Mesenchymal stem cell (in vitro differentiated cells and primary cell): ENCODE data around the gene CAMK1D.

Experiments
- DNase-seq: peaks from one replicate; pipeline ENCODE4 v3.0.0-alpha.2; 2013
- H2AFZ ChIP-seq: one replicate; pipeline ENCODE4 v1.6.1; 2013; ENCODE audit warnings: low read depth, mild to moderate bottlenecking, control low read depth, inconsistent platforms, low read length, moderate library complexity
- H2AK5ac ChIP-seq: 2 replicates; pipeline ENCODE4 v1.6.1; 2013; ENCODE audit warnings: low read length, moderate library complexity, mild to moderate bottlenecking, inconsistent platforms; ENCODE audit not compliant: severe bottlenecking
- H2BK120ac ChIP-seq: one replicate; pipeline ENCODE4 v1.6.1; 2013; ENCODE audit warnings: low read depth, mild to moderate bottlenecking, inconsistent platforms, low read length, moderate library complexity
- H2BK12ac ChIP-seq, 2 experiments: one replicate each; pipeline ENCODE4 v1.6.1; 2013; ENCODE audit warnings: inconsistent platforms in 2 of 2, low read length in 2 of 2, mild to moderate bottlenecking in 2 of 2, moderate library complexity in 2 of 2, control low read depth in 1 of 2
- H2BK15ac ChIP-seq: one replicate; pipeline ENCODE4 v1.6.1; 2013; ENCODE audit warnings: mild to moderate bottlenecking, low read depth, inconsistent platforms; ENCODE audit not compliant: poor library complexity, severe bottlenecking
- H2BK5ac ChIP-seq: 2 replicates; pipeline ENCODE4 v1.6.1; 2013; ENCODE audit warnings: low read depth, mild to moderate bottlenecking, low read length, control low read depth, inconsistent platforms; ENCODE audit not compliant: poor library complexity, severe bottlenecking
- H3K14ac ChIP-seq, 2 experiments: one replicate each; pipeline ENCODE4 v1.6.1; 2013; ENCODE audit warnings: inconsistent platforms in 2 of 2, low read length in 2 of 2, control low read depth in 1 of 2, mild to moderate bottlenecking in 1 of 2, moderate library complexity in 1 of 2
- H3K18ac ChIP-seq, 2 experiments: one replicate each; pipeline ENCODE4 v1.6.1; 2013; ENCODE audit warnings: inconsistent platforms in 2 of 2, low read length in 2 of 2, control low read depth in 1 of 2, low read depth in 1 of 2, mild to moderate bottlenecking in 1 of 2
- H3K23ac ChIP-seq, 2 experiments: one replicate each; pipeline ENCODE4 v1.6.1; 2013; ENCODE audit warnings: inconsistent platforms in 2 of 2, low read length in 2 of 2, mild to moderate bottlenecking in 2 of 2, moderate library complexity in 2 of 2, control low read depth in 1 of 2
- H3K27ac ChIP-seq: 2 replicates; pipeline ENCODE4 v1.5.1; 2013; ENCODE audit warnings: mild to moderate bottlenecking, moderate library complexity, low read length, control low read depth, inconsistent platforms; ENCODE audit not compliant: poor library complexity, severe bottlenecking
- H3K27me3 ChIP-seq, 2 experiments: 2 replicates each; pipeline versions ENCODE4 v1.6.1 to v1.7.0; 2013; ENCODE audit warnings: low read length in 2 of 2, mild to moderate bottlenecking in 2 of 2, moderate library complexity in 2 of 2, control low read depth in 1 of 2, inconsistent platforms in 1 of 2; ENCODE audit not compliant: control insufficient read depth in 1 of 2, insufficient read depth in 1 of 2
- H3K36me3 ChIP-seq, 2 experiments: 2 replicates each; pipeline versions ENCODE4 v1.6.1 to v1.7.0; 2013; ENCODE audit warnings: low read length in 2 of 2, control low read depth in 1 of 2, inconsistent platforms in 1 of 2, low read depth in 1 of 2, mild to moderate bottlenecking in 1 of 2; ENCODE audit not compliant: insufficient read depth in 2 of 2, control insufficient read depth in 1 of 2
- H3K4ac ChIP-seq, 2 experiments: one replicate each; pipeline ENCODE4 v1.6.1; 2013; ENCODE audit warnings: inconsistent platforms in 2 of 2, low read length in 2 of 2, mild to moderate bottlenecking in 2 of 2, moderate library complexity in 2 of 2, control low read depth in 1 of 2, low read depth in 1 of 2
- H3K4me1 ChIP-seq: 2 replicates; pipeline ENCODE4 v1.6.1; 2013; ENCODE audit warnings: low read depth, low read length, control low read depth; ENCODE audit not compliant: control insufficient read depth, insufficient read depth
- H3K4me2 ChIP-seq: 2 replicates; pipeline ENCODE4 v1.6.1; 2013; ENCODE audit warnings: low read length, mild to moderate bottlenecking, inconsistent platforms; ENCODE audit not compliant: poor library complexity, severe bottlenecking
- H3K4me3 ChIP-seq, 2 experiments: 2 replicates each; pipeline versions ENCODE4 v1.5.1 to v1.7.0; 2013; ENCODE audit warnings: low read length in 2 of 2, mild to moderate bottlenecking in 2 of 2, control low read depth in 1 of 2, low read depth in 1 of 2; ENCODE audit not compliant: insufficient read depth in 1 of 2
- H3K79me1 ChIP-seq: replicated peaks from 2 replicates; pipeline ENCODE4 v1.6.1; 2013; ENCODE audit warnings: mild to moderate bottlenecking, control low read depth, low read length, inconsistent platforms; ENCODE audit not compliant: poor library complexity, severe bottlenecking
- H3K9ac ChIP-seq: 2 replicates; pipeline ENCODE4 v1.7.0; 2013; ENCODE audit warnings: mild to moderate bottlenecking, low read length, moderate library complexity
- H3K9me3 ChIP-seq: 2 replicates; pipeline ENCODE4 v1.7.0; 2013; ENCODE audit warnings: mild to moderate bottlenecking, low read length; ENCODE audit not compliant: control insufficient read depth
- H4K8ac ChIP-seq: one replicate; pipeline ENCODE4 v1.6.1; 2013; ENCODE audit warnings: inconsistent platforms, mild to moderate bottlenecking, low read length, moderate library complexity
- H4K91ac ChIP-seq: one replicate; pipeline ENCODE4 v1.6.1; 2013; ENCODE audit warnings: mild to moderate bottlenecking, low read length, inconsistent platforms
- WGBS: methylation state at CpG from one replicate; pipeline ENCODE4 v1.1.7; 2013; ENCODE audit warnings: mixed read lengths; 5-methylcytosine and 5-hydroxymethylcytosine counted together

The CAMK1D gene

DNA sequence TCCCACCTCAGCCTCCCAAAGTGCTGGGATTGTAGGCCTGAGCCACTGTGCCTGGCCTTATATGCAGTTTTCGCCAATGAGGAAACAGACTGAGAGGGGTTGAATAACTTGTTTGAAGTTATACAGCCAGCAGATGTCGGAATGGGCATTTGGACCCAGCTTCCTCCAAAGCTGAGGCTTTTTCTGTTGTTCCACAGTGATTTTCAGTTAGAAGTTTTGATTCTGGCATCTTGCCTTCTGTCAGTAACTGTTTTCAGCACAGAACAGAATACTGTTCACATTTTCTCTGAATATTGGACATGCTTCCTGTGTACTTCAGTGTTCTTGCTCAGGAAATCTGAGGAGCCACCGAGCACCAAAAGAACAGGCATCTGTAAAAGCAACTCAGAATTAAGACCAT is 287.2 kb downstream of the CAMK1D start:
- Histone ChIP-seq H3K23ac (no peak overlapping the region), H2BK15ac (no peak overlapping the region), H3K9ac (no peak overlapping the region), H3K18ac (no peak overlapping the region), H3K36me3 (peaks cover 0 to 4% of the 10 kb centered on the region in 2 experiments), H3K9me3 (peaks cover 6% of the 10 kb centered on the region), H3K79me1 (peaks cover 54% of the 10 kb centered on the region), H3K4ac (no peak overlapping the region), H4K8ac (no peak overlapping the region), H3K14ac (no peak overlapping the region), H3K4me3 (no peak overlapping the region), H2BK12ac (no peak overlapping the region), H4K91ac (no peak overlapping the region), H2AK5ac (no peak overlapping the region), H3K4me1 (peaks cover 20% of the 10 kb centered on the region), H3K27me3 (no peaks in the 10 kb centered on the region), H3K27ac (no peak overlapping the region), H3K4me2 (no peak overlapping the region), H2BK120ac (no peak overlapping the region), H2BK5ac (no peak overlapping the region), H2AFZ (no peak overlapping the region)
- 99% methylated on average over 3 of the region's 3 CpGs for WGBS
- no peak for DNase-seq

DNA sequence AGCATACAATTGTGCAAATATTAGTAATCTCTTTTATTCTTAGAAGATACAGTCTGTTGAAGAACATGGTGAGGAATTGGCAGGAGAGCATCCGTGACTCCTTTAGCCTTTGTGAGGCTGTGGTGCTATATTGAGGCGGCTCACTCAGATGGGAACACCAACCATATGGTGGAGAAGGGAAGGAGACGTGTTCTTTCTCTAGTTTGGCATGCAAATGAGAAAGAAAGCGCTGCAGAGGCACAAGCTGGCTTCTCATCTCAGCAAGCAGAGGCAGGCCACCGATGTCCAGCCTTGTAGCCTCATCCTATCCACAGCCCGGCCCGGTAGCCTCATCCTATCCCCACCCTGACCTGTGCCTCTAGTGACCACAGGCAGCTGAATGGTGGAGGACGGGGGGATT is 288.3 kb downstream of the CAMK1D start:
- peaks cover 52% of the 10 kb centered on the region for H3K79me1 ChIP-seq
- H4K91ac ChIP-seq: no peak overlapping the region
- peaks cover 20% of the 10 kb centered on the region for H3K4me1 ChIP-seq
- H3K4ac ChIP-seq: no peak overlapping the region
- H2BK12ac ChIP-seq: no peak overlapping the region
- no peak overlapping the region for H2AFZ ChIP-seq
- H3K9ac ChIP-seq: no peak overlapping the region
- no peak overlapping the region for H4K8ac ChIP-seq
- H3K4me3 ChIP-seq: no peak overlapping the region
- no peak overlapping the region for H3K18ac ChIP-seq
- H3K27me3 ChIP-seq: no peaks in the 10 kb centered on the region
- no peak overlapping the region for H3K14ac ChIP-seq
- H3K4me2 ChIP-seq: no peak overlapping the region
- H3K27ac ChIP-seq: no peak overlapping the region
- H2AK5ac ChIP-seq: no peak overlapping the region
- H3K9me3 ChIP-seq: no peaks in the 10 kb centered on the region
- H3K36me3 ChIP-seq: peaks cover 0 to 4% of the 10 kb centered on the region in 2 experiments
- 90% methylated on average over 5 of the region's 8 CpGs for WGBS
- H2BK120ac ChIP-seq: no peak overlapping the region
- no peak for DNase-seq
- H2BK5ac ChIP-seq: no peak overlapping the region
- no peak overlapping the region for H3K23ac ChIP-seq
- H2BK15ac ChIP-seq: no peak overlapping the region

DNA sequence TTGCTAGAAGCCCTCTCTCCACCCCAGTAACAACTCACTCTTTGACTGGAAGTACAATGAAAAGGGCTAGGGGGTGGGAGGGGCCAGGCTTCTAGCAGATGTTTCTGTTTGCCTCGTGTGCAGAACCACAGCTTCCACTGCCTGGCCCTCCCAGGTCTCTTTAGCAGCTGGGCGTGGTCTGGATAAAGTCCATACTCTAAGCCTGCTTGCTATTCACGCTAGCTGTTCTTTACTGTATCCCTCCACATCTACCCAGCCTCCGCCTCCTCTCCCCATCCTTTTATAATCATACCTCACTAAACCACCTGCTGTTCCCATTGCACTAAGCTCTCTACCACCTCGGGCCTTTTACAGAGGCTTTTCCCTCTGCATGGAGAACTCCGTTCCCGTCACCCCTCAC is 288.8 kb downstream of the CAMK1D start:
- Histone ChIP-seq H2BK5ac (no peak overlapping the region), H3K23ac (no peak overlapping the region), H4K91ac (no peak overlapping the region), H3K4me2 (no peak overlapping the region), H3K36me3 (no peaks in the 10 kb centered on the region), H3K14ac (no peak overlapping the region), H3K79me1 (peaks cover 49% of the 10 kb centered on the region), H3K27ac (no peak overlapping the region), H3K18ac (no peak overlapping the region), H2AFZ (no peak overlapping the region), H2BK15ac (no peak overlapping the region), H2AK5ac (no peak overlapping the region), H3K9me3 (no peaks in the 10 kb centered on the region), H3K4ac (no peak overlapping the region), H3K9ac (no peak overlapping the region), H4K8ac (no peak overlapping the region), H3K4me3 (no peak overlapping the region), H2BK12ac (no peak overlapping the region), H3K4me1 (peaks cover 20% of the 10 kb centered on the region), H2BK120ac (no peak overlapping the region), H3K27me3 (no peaks in the 10 kb centered on the region)
- DNase-seq: peak; percentile 30
- WGBS: 73% methylated on average over 7 of the region's 7 CpGs

DNA sequence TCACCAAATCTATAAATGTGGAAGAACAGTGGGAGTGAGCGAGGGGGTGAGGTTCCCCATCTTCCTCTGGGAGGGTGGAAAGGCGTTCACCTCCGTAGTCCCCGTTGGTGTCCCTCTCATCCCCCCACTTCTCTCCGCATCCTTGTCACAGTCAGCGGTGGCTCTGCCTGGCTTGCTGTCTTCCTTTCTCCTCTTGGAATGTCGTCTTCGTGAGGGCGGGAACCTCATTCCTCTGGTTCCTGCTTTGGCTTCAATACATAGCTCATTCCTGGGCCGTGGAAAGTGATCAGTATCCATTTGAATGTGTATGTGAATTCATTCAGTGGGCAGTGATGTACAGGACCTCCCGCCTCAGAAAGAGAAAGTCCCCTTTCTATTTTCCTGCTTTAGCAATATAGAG is 289.4 kb downstream of the CAMK1D start:
- no peak overlapping the region for H3K4ac ChIP-seq
- peaks cover 24% of the 10 kb centered on the region for H3K4me1 ChIP-seq
- no peak overlapping the region for H2BK5ac ChIP-seq
- 85% methylated on average over 10 of the region's 11 CpGs for WGBS
- H2BK12ac ChIP-seq: no peak overlapping the region
- no peak overlapping the region for H2BK120ac ChIP-seq
- H3K18ac ChIP-seq: no peak overlapping the region
- H3K14ac ChIP-seq: no peak overlapping the region
- H3K36me3 ChIP-seq: no peaks in the 10 kb centered on the region
- H3K4me2 ChIP-seq: no peak overlapping the region
- no peak for DNase-seq
- H3K27ac ChIP-seq: no peak overlapping the region
- H3K4me3 ChIP-seq: no peak overlapping the region
- no peak overlapping the region for H2BK15ac ChIP-seq
- H3K27me3 ChIP-seq: no peaks in the 10 kb centered on the region
- H2AK5ac ChIP-seq: no peak overlapping the region
- H4K91ac ChIP-seq: no peak overlapping the region
- peak overlapping the region; percentile 33 for H4K8ac ChIP-seq
- no peak overlapping the region for H3K23ac ChIP-seq
- H3K79me1 ChIP-seq: peaks cover 45% of the 10 kb centered on the region
- H3K9ac ChIP-seq: no peak overlapping the region
- no peaks in the 10 kb centered on the region for H3K9me3 ChIP-seq
- no peak overlapping the region for H2AFZ ChIP-seq
